ENCODE data around the gene PTDSS2. TPM values are rescaled to one million over a fixed set of nuclear protein-coding genes. Genes with fewer than 3 reads are reported as not detected.

Gene PTDSS2
- total and polyA plus RNA-seq, 2 experiments from 2014 or later, result 22.7 to 145 TPM

DNA sequence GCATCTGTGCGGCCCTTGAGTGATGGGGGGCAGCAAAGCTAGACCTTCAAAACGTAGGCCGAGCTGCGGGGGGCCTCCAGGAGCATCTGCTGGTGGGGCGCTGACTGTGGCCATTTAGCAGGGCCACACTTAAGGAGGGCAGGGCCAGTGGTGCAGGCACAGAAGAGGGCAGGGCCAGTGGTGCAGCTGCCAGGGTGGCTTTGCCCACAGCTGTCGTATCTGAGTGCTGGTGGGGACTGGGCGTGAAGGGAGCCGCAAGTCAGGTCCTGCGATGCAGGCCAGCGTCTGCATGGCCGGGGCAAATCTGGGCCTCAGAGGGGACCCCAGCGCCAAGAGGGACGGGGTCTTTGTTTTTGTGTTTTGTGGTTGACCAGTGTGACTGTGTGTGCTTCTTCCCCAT lies 29.2 kb downstream of the PTDSS2 start:
- no peaks in the 10 kb centered on the region for H3K9me3 Mint-ChIP-seq
- Histone ChIP-seq H3K79me2 (replicated peaks; ENCODE audit: insufficient read depth) (peaks cover 39% of the 10 kb centered on the region), H3K4me2 (no peak overlapping the region), H4K20me1 (replicated peaks; ENCODE audit: insufficient read depth) (peaks cover 2% of the 10 kb centered on the region; the same call in 1 of the 2 replicates), H3K27me3 (ENCODE audit: insufficient read depth) (no peaks in the 10 kb centered on the region), H2AFZ (no peak overlapping the region), H3K27ac (ENCODE audit: low read depth) (no peak overlapping the region), H3K4me3 (no peak overlapping the region), H3K4me1 (ENCODE audit: insufficient read depth) (no peaks in the 10 kb centered on the region), H3F3A (replicated peaks; ENCODE audit: low read depth) (peaks cover 8% of the 10 kb centered on the region), H3K36me3 (ENCODE audit: insufficient read depth) (no peaks in the 10 kb centered on the region), H3K9me2 (ENCODE audit: insufficient read depth) (no peaks in the 10 kb centered on the region)
- DNase-seq (ENCODE audit: low spot score) (no peak), ATAC-seq (no peak)
- no peak overlapping the region for H3K4me3 Mint-ChIP-seq
- H3K4me1 Mint-ChIP-seq, result peaks cover 3% of the 10 kb centered on the region
- H3K27me3 Mint-ChIP-seq (ENCODE audit: insufficient read depth, low read depth, poor library complexity), result peaks cover 2% of the 10 kb centered on the region
- H3K27ac Mint-ChIP-seq, result no peak overlapping the region
- H3K36me3 Mint-ChIP-seq (ENCODE audit: low read depth), result peaks cover 18% of the 10 kb centered on the region
- TF ChIP-seq POLR2AphosphoS5 (IDR thresholded peaks at IDR 0.05; ENCODE audit: low read depth), result no peak

DNA sequence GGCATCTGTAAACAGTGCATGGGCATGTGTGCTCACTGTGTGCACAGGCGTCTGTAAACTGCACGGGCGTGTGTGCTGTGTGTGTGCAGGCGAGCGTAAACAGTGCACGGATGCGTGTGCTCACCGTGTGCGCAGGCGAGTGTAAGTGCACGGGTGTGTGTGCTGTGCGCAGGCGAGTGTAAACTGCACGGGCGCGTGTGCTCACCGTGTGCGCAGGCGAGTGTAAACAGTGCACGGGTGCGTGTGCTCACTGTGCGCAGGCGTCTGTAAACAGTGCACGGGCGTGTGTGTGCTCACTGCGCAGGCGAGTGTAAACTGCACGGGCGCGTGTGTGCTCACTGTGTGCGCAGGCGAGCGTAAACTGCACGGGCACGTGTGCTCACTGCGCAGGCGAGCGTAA lies 34.5 kb downstream of the PTDSS2 start:
- H3K79me2 ChIP-seq (replicated peaks; ENCODE audit: insufficient read depth), result peaks cover 20% of the 10 kb centered on the region
- no peaks in the 10 kb centered on the region; the same call in 1 of the 2 replicates for H3F3A ChIP-seq (replicated peaks; ENCODE audit: low read depth)
- H3K27ac Mint-ChIP-seq, result no peak overlapping the region
- no peak overlapping the region for H3K27ac ChIP-seq (ENCODE audit: low read depth)
- peaks cover 4% of the 10 kb centered on the region for H3K27me3 Mint-ChIP-seq (ENCODE audit: insufficient read depth, low read depth, poor library complexity)
- H3K27me3 ChIP-seq (ENCODE audit: insufficient read depth), result no peaks in the 10 kb centered on the region
- no peak overlapping the region for H3K4me3 ChIP-seq
- no peak overlapping the region for H2AFZ ChIP-seq
- no peaks in the 10 kb centered on the region for H3K9me3 Mint-ChIP-seq
- no peak for DNase-seq (ENCODE audit: low spot score)
- H3K4me1 Mint-ChIP-seq, result no peaks in the 10 kb centered on the region
- H3K36me3 ChIP-seq (ENCODE audit: insufficient read depth), result no peaks in the 10 kb centered on the region
- no peaks in the 10 kb centered on the region for H3K4me1 ChIP-seq (ENCODE audit: insufficient read depth)
- no peak overlapping the region for H3K4me2 ChIP-seq
- TF ChIP-seq ZNF331 (CRISPR knock-in tag; IDR thresholded peaks at IDR 0.05; ENCODE audit: low read depth) (no peak), STAT1 (IDR thresholded peaks at IDR 0.05; ENCODE audit: unreplicated experiment) (no peak), NANOG (IDR thresholded peaks at IDR 0.05; ENCODE audit: borderline replicate concordance) (no peak), CREB1 (CRISPR knock-in tag; IDR thresholded peaks at IDR 0.05; ENCODE audit: low read depth) (no peak)
- TF ChIP-seq, protein P1, sequence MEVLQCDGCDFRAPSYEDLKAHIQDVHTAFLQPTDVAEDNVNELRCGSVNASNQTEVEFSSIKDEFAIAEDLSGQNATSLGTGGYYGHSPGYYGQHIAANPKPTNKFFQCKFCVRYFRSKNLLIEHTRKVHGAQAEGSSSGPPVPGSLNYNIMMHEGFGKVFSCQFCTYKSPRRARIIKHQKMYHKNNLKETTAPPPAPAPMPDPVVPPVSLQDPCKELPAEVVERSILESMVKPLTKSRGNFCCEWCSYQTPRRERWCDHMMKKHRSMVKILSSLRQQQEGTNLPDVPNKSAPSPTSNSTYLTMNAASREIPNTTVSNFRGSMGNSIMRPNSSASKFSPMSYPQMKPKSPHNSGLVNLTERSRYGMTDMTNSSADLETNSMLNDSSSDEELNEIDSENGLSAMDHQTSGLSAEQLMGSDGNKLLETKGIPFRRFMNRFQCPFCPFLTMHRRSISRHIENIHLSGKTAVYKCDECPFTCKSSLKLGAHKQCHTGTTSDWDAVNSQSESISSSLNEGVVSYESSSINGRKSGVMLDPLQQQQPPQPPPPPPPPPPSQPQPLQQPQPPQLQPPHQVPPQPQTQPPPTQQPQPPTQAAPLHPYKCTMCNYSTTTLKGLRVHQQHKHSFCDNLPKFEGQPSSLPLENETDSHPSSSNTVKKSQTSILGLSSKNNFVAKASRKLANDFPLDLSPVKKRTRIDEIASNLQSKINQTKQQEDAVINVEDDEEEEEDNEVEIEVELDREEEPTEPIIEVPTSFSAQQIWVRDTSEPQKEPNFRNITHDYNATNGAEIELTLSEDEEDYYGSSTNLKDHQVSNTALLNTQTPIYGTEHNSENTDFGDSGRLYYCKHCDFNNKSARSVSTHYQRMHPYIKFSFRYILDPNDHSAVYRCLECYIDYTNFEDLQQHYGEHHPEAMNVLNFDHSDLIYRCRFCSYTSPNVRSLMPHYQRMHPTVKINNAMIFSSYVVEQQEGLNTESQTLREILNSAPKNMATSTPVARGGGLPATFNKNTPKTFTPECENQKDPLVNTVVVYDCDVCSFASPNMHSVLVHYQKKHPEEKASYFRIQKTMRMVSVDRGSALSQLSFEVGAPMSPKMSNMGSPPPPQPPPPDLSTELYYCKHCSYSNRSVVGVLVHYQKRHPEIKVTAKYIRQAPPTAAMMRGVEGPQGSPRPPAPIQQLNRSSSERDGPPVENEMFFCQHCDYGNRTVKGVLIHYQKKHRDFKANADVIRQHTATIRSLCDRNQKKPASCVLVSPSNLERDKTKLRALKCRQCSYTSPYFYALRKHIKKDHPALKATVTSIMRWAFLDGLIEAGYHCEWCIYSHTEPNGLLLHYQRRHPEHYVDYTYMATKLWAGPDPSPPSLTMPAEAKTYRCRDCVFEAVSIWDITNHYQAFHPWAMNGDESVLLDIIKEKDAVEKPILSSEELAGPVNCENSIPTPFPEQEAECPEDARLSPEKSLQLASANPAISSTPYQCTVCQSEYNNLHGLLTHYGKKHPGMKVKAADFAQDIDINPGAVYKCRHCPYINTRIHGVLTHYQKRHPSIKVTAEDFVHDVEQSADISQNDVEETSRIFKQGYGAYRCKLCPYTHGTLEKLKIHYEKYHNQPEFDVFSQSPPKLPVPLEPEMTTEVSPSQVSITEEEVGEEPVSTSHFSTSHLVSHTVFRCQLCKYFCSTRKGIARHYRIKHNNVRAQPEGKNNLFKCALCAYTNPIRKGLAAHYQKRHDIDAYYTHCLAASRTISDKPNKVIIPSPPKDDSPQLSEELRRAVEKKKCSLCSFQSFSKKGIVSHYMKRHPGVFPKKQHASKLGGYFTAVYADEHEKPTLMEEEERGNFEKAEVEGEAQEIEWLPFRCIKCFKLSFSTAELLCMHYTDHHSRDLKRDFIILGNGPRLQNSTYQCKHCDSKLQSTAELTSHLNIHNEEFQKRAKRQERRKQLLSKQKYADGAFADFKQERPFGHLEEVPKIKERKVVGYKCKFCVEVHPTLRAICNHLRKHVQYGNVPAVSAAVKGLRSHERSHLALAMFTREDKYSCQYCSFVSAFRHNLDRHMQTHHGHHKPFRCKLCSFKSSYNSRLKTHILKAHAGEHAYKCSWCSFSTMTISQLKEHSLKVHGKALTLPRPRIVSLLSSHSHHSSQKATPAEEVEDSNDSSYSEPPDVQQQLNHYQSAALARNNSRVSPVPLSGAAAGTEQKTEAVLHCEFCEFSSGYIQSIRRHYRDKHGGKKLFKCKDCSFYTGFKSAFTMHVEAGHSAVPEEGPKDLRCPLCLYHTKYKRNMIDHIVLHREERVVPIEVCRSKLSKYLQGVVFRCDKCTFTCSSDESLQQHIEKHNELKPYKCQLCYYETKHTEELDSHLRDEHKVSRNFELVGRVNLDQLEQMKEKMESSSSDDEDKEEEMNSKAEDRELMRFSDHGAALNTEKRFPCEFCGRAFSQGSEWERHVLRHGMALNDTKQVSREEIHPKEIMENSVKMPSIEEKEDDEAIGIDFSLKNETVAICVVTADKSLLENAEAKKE (CRISPR knock-in tag; IDR thresholded peaks at IDR 0.05), result no peak
- TF ChIP-seq, protein P2, sequence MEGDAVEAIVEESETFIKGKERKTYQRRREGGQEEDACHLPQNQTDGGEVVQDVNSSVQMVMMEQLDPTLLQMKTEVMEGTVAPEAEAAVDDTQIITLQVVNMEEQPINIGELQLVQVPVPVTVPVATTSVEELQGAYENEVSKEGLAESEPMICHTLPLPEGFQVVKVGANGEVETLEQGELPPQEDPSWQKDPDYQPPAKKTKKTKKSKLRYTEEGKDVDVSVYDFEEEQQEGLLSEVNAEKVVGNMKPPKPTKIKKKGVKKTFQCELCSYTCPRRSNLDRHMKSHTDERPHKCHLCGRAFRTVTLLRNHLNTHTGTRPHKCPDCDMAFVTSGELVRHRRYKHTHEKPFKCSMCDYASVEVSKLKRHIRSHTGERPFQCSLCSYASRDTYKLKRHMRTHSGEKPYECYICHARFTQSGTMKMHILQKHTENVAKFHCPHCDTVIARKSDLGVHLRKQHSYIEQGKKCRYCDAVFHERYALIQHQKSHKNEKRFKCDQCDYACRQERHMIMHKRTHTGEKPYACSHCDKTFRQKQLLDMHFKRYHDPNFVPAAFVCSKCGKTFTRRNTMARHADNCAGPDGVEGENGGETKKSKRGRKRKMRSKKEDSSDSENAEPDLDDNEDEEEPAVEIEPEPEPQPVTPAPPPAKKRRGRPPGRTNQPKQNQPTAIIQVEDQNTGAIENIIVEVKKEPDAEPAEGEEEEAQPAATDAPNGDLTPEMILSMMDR (conservative IDR thresholded peaks at IDR 0.05; ENCODE audit: low read depth in 2 of 2), result no peak
- TF ChIP-seq, protein P3, sequence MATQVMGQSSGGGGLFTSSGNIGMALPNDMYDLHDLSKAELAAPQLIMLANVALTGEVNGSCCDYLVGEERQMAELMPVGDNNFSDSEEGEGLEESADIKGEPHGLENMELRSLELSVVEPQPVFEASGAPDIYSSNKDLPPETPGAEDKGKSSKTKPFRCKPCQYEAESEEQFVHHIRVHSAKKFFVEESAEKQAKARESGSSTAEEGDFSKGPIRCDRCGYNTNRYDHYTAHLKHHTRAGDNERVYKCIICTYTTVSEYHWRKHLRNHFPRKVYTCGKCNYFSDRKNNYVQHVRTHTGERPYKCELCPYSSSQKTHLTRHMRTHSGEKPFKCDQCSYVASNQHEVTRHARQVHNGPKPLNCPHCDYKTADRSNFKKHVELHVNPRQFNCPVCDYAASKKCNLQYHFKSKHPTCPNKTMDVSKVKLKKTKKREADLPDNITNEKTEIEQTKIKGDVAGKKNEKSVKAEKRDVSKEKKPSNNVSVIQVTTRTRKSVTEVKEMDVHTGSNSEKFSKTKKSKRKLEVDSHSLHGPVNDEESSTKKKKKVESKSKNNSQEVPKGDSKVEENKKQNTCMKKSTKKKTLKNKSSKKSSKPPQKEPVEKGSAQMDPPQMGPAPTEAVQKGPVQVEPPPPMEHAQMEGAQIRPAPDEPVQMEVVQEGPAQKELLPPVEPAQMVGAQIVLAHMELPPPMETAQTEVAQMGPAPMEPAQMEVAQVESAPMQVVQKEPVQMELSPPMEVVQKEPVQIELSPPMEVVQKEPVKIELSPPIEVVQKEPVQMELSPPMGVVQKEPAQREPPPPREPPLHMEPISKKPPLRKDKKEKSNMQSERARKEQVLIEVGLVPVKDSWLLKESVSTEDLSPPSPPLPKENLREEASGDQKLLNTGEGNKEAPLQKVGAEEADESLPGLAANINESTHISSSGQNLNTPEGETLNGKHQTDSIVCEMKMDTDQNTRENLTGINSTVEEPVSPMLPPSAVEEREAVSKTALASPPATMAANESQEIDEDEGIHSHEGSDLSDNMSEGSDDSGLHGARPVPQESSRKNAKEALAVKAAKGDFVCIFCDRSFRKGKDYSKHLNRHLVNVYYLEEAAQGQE (IDR thresholded peaks at IDR 0.05; ENCODE audit: unreplicated experiment), result no peak
- H4K20me1 ChIP-seq (replicated peaks; ENCODE audit: insufficient read depth), result peaks cover 2% of the 10 kb centered on the region; the same call in 1 of the 2 replicates
- peaks cover 20% of the 10 kb centered on the region for H3K36me3 Mint-ChIP-seq (ENCODE audit: low read depth)
- no peak for ATAC-seq
- H3K9me2 ChIP-seq (ENCODE audit: insufficient read depth), result no peaks in the 10 kb centered on the region
- H3K4me3 Mint-ChIP-seq, result no peak overlapping the region

All from GM23338 (cell line).